ENCODE measurements around the gene ZNF550. TPM values are rescaled to one million over a fixed set of nuclear protein-coding genes. Genes with fewer than 3 reads are reported as not detected.

Gene ZNF550
- total RNA-seq, 1 donor = 7.2 TPM

- TF ChIP-seq, protein P1, sequence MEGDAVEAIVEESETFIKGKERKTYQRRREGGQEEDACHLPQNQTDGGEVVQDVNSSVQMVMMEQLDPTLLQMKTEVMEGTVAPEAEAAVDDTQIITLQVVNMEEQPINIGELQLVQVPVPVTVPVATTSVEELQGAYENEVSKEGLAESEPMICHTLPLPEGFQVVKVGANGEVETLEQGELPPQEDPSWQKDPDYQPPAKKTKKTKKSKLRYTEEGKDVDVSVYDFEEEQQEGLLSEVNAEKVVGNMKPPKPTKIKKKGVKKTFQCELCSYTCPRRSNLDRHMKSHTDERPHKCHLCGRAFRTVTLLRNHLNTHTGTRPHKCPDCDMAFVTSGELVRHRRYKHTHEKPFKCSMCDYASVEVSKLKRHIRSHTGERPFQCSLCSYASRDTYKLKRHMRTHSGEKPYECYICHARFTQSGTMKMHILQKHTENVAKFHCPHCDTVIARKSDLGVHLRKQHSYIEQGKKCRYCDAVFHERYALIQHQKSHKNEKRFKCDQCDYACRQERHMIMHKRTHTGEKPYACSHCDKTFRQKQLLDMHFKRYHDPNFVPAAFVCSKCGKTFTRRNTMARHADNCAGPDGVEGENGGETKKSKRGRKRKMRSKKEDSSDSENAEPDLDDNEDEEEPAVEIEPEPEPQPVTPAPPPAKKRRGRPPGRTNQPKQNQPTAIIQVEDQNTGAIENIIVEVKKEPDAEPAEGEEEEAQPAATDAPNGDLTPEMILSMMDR (IDR thresholded peaks at IDR 0.05; ENCODE audit: extremely low read depth, low read depth, low read length) = no peak
- Histone ChIP-seq H3K79me2 (ENCODE audit: insufficient read depth, low read length) (peaks cover 36% of the 10 kb centered on the region), H4K20me1 (ENCODE audit: insufficient read depth, low read length) (peaks cover 11% of the 10 kb centered on the region), H3K9me3 (ENCODE audit: low read depth, low read length) (peaks cover 3% of the 10 kb centered on the region), H2AFZ (ENCODE audit: low read length) (peak overlapping the region; percentile 86), H3K4me1 (ENCODE audit: insufficient read depth, low read length) (peaks cover 17% of the 10 kb centered on the region), H3K27ac (ENCODE audit: low read depth, low read length) (peak overlapping the region; percentile 89), H3K4me3 (ENCODE audit: insufficient read depth, low read length) (peak overlapping the region; percentile 84), H3K27me3 (ENCODE audit: insufficient read depth, low read length) (no peaks in the 10 kb centered on the region), H3K36me3 (ENCODE audit: insufficient read depth, low read length) (peaks cover 27% of the 10 kb centered on the region), H3K4me2 (ENCODE audit: insufficient read depth, low read length) (peak overlapping the region; percentile 85)
- peak; percentile 45 for DNase-seq (ENCODE audit: insufficient read length, low spot score, missing footprints)
Measured at GRCh38 chr19:57558525-57558924, 1.1 kb downstream of the ZNF550 start.

GRCh38 chr19:57557659-57558058 lies 2.0 kb downstream of the ZNF550 start:
- Histone ChIP-seq H3K79me2 (ENCODE audit: insufficient read depth, low read length) (peaks cover 36% of the 10 kb centered on the region), H3K36me3 (ENCODE audit: insufficient read depth, low read length) (peaks cover 36% of the 10 kb centered on the region), H3K4me2 (ENCODE audit: insufficient read depth, low read length) (peak overlapping the region; percentile 85)

DNA sequence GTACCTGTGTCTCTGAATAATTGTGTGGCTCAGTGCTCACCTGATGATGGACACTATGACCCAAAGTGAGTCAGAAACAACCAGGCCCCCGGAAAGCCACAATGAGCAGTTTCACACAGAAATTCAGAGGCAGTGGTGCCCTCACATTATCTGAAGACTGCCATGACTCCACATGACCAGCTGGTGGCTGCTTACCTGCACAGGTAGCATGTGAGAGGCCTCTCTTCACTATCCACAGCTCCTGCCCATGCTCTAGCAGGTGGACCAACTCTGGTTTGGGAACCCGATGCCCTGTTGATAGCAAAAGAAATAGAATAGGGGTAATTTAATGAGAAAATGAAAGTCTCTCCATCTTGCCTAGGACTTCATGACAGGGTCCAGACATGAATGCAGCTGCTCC lies 7.2 kb downstream of the ZNF550 start:
- no peak for DNase-seq (ENCODE audit: insufficient read length, low spot score, missing footprints)
- Histone ChIP-seq H3K4me2 (ENCODE audit: insufficient read depth, low read length) (no peak overlapping the region), H3K9me3 (ENCODE audit: low read depth, low read length) (peaks cover 22% of the 10 kb centered on the region), H3K4me1 (ENCODE audit: insufficient read depth, low read length) (no peaks in the 10 kb centered on the region), H4K20me1 (ENCODE audit: insufficient read depth, low read length) (no peaks in the 10 kb centered on the region), H3K36me3 (ENCODE audit: insufficient read depth, low read length) (peaks cover 87% of the 10 kb centered on the region), H3K4me3 (ENCODE audit: insufficient read depth, low read length) (no peak overlapping the region), H3K79me2 (ENCODE audit: insufficient read depth, low read length) (peaks cover 15% of the 10 kb centered on the region), H3K27me3 (ENCODE audit: insufficient read depth, low read length) (no peaks in the 10 kb centered on the region), H3K27ac (ENCODE audit: low read depth, low read length) (no peak overlapping the region), H2AFZ (ENCODE audit: low read length) (no peak overlapping the region)
- TF ChIP-seq, protein P1 (IDR thresholded peaks at IDR 0.05; ENCODE audit: extremely low read depth, low read depth, low read length) = no peak

More at GRCh38 chr19:57557659-57558058, 2.0 kb downstream of the ZNF550 start:
- Histone ChIP-seq H3K27ac (ENCODE audit: low read depth, low read length) (no peak overlapping the region), H2AFZ (ENCODE audit: low read length) (no peak overlapping the region), H3K27me3 (ENCODE audit: insufficient read depth, low read length) (no peaks in the 10 kb centered on the region), H3K9me3 (ENCODE audit: low read depth, low read length) (peaks cover 5% of the 10 kb centered on the region), H3K4me3 (ENCODE audit: insufficient read depth, low read length) (no peak overlapping the region), H3K4me1 (ENCODE audit: insufficient read depth, low read length) (peaks cover 17% of the 10 kb centered on the region), H4K20me1 (ENCODE audit: insufficient read depth, low read length) (peaks cover 11% of the 10 kb centered on the region)
- no peak for DNase-seq (ENCODE audit: insufficient read length, low spot score, missing footprints)
- TF ChIP-seq, protein P1 (IDR thresholded peaks at IDR 0.05; ENCODE audit: extremely low read depth, low read depth, low read length) = no peak

DNA sequence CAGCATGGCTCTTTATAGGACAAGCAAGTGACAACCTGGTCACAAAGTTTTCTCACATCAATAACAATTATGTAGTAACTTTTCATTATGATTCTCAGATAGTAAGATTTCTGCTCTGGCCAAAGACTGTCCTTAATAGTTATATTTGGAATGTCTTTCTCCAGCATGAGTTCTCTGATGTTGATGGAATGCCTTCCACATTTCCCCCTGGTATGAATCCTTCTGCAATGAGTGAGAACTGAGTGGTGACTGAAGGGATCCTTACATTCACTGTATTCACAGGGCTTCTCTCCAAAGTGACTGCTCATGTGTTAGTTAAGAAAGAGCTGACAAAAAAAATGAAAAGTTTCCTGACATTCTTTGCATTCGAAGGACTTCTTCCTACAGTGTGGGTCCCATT lies 13.2 kb downstream of the ZNF550 start:
- Histone ChIP-seq H3K4me2 (ENCODE audit: insufficient read depth, low read length) (no peak overlapping the region), H3K27ac (ENCODE audit: low read depth, low read length) (no peak overlapping the region), H3K4me1 (ENCODE audit: insufficient read depth, low read length) (no peaks in the 10 kb centered on the region), H2AFZ (ENCODE audit: low read length) (no peak overlapping the region), H3K9me3 (ENCODE audit: low read depth, low read length) (peaks cover 46% of the 10 kb centered on the region), H3K4me3 (ENCODE audit: insufficient read depth, low read length) (no peak overlapping the region), H3K36me3 (ENCODE audit: insufficient read depth, low read length) (peaks cover 89% of the 10 kb centered on the region), H3K27me3 (ENCODE audit: insufficient read depth, low read length) (no peaks in the 10 kb centered on the region), H4K20me1 (ENCODE audit: insufficient read depth, low read length) (no peaks in the 10 kb centered on the region), H3K79me2 (ENCODE audit: insufficient read depth, low read length) (peaks cover 2% of the 10 kb centered on the region)
- DNase-seq (ENCODE audit: insufficient read length, low spot score, missing footprints) = no peak
- TF ChIP-seq, protein P1 (IDR thresholded peaks at IDR 0.05; ENCODE audit: extremely low read depth, low read depth, low read length) = no peak
